DLD1 (cell line): Measurements from ENCODE around the gene TAF3.

Source experiments
- in situ Hi-C: cut with HindIII; loops from 2 replicates; pipeline ENCODE4 v1.10.0; 2017; ENCODE audit warnings: low sequenced_read_pairs

The TAF3 gene

DNA sequence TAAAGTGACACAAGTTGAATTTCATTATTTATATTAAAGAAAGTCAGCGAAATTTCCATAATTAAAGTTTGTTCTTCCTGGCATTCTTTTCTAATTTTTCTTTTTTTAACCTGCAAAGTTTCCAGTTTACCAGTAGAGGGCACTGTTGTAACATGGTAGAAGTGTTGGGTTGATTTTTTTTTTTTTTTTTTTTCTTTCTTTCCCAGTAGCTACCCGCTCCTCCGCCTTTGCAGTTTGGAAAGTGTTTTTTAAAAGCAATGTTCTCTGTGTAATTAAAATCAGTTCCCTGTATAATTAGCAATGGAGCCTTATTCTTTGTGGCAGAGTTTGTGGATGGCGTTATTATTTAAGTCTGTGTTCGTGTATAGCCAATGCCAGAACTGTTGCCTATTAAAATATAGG, 53.7 kb downstream of the TAF3 start:
- in situ Hi-C loops, result no loop called here

DNA sequence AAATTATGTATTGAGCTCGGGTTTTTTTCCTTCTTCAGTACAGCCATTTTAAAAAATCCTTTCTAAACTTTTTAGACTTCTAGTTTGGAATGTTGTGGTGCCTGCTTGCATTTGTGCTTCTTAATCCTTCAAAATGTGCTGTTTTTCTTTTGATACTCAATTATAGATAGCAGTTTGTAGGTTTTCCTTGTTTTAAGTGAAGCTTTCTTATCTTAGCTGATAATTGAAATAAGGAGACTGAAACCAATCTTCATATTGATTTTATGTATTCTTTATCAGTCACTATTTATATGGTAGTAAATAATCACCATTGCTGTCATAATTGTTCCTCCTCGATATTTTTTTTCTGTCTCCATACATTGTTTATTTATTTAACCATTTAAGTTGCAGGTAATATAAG, 56.6 kb downstream of the TAF3 start:
- in situ Hi-C loops, result loop anchor here (25.0 kb wide), 1 partner anchor 1337 kb away; no protein-coding TSS in a partner anchor

DNA sequence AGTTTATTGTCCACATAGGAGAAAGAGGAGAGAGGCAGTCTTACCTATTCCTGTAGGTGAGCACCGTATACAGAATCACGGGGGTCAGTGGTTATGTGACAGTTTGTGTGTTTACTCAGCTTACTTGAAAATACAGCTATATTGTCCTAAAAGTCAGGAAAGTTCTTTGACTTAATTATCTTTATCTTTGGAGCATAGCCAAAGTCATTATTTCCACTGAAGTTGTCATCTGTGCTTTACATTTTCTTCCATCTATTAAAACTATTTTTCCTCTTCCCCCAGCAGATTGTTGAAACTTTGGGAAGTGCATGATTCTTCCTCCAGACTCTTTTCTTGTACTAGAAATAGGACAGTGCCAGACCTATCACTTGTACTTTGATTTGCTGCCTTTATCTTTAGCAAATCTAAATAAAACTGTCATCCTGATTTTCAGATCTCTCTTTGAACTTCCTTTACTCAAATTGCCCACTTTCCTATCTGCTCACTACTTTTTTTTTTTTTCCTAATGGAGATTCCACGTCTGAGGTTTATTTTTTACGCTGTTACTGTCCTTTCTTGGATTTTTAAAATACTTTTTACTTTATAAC, 58.3 kb downstream of the TAF3 start:
- in situ Hi-C loops, result loop anchor here (25.0 kb wide), 1 partner anchor 1336 kb away; no protein-coding TSS in a partner anchor

DNA sequence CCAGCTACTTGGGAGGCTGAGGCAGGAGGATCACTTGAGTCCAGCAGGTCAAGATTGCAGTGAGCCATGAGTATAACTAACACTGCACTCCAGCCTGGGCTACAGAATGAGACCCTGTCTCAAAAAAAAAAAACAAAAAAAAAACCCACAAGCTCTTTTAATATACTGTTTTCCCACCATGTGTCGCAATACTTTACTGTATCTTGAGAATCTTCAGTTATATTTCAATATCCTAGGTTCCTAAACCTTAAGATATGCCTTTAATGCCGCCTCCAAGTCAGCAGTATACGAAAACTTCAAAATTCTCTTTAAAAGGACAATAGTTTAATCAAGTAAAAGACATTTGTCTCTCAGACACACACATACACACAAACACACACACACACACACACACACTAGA, 62.8 kb downstream of the TAF3 start:
- in situ Hi-C loops, result loop anchor here (25.0 kb wide), 1 partner anchor 1331 kb away; no protein-coding TSS in a partner anchor

DNA sequence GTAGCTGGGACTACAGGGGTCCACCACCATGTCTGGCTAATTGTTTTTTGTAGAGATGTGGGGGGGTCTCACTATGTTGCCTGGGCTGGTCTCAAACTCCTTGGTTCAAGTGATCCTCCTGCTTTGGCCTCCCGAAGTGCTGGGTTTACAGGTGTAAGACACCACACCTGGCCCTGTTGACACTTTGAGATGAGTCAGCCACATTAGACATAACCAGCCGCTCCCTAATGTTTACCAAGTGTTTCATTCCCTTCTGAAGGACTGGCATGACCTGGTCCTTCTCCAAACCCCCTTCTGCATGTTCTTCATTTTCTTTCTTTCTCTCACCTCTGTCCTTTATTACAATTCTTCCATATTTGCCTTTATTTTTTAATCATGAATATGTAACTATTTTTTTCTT, 67.8 kb downstream of the TAF3 start:
- in situ Hi-C loops, result loop anchor here (25.0 kb wide), 1 partner anchor 1326 kb away; no protein-coding TSS in a partner anchor

DNA sequence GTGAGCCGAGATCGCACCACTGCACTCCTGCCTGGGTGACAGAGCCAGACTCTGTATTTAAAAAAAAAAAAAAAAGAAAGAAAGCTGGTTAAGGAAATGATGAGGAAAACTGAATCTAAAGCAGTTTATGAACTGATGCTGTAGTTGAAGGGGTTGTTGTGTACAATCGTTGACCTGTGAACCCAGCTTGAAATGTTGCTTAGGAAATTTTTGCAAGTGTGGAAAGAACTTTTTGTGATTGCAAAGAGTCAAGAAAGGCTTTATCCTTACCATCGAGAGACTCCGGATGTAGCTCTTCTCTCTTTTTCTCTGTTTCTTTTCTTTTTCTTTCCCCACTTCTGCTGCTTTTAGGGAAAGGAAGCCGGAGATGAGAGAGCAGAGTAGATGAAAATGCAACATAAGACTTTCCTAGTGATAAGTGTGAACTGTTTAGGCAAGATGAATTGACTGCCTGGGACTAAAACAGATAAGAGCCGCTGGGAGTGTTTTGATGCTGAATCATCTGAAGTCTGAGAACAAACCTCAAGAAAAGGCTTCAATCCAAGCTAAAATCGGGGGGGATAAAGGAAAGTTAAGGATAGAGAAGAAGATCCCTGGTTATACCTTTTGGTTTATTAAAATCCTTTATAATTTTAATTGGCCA, 69.0 kb downstream of the TAF3 start:
- in situ Hi-C loops, result loop anchor here (25.0 kb wide), 1 partner anchor 1325 kb away; no protein-coding TSS in a partner anchor

DNA sequence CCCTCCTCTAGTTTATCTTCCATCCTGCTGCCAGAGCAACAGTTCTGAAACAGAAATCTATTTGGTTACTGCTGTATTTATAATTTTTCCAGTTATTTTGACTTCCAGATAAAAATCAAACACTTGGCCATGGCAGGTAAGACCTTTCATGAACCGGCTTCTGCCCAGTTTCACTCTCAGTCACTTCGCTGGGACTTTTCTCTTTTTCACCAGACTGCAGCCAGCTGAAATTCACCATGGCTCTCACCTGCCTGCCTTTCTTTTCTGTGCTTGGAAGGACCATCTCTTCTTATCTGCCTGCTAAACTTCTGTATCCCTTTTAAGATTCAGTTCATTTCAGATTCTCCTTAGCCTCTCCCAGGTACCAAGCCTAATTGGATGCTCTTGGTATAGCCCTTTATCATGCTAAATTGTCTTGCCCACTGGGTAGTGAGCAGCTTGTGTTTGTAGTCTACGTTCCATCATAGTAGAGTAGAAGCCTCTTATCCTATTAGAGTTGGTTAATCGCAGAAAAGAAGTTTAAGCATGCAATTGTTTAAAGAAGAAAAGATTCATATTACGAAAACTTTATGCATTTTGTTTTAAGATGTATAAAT, 71.7 kb downstream of the TAF3 start:
- in situ Hi-C loops, result loop anchor here (25.0 kb wide), 1 partner anchor 1322 kb away; no protein-coding TSS in a partner anchor

DNA sequence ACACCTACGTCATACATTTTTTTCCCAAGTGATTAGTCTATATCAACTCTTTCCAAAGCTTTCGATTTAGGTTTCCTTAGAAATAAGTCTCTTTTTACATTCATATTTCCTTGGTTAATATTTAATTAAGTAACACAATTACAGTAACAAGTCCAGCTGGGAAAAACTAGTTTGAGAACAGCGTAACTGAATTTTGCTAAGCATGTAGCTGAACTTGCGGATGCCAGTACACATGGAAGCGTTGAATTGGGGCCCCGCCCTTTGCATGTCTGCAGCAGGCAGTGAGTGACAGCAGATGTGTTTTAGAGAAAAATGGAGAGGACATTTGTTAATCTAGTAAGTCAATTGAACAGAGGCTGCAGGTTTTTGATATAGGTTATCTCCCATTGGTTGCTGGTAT, 72.5 kb downstream of the TAF3 start:
- in situ Hi-C loops, result loop anchor here (25.0 kb wide), 1 partner anchor 1322 kb away; no protein-coding TSS in a partner anchor

DNA sequence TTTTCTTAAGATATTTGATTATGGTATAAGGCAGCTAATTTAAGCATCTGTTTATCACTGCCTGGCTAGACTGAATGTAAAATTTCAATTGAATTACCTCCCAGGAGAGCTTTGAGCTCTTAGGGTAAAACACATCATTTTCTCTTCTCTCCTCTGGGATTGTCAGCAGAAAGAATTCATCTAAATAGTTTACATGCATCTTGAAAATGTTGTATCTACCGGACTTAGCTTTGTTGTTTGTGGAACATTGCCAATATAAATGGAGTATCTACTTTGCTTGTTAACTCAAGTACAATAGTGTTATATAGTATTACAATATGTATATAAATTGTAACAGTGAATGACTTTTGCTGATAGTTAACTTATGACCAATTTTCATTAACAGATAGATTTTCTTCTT, 73.3 kb downstream of the TAF3 start:
- in situ Hi-C loops, result loop anchor here (25.0 kb wide), 1 partner anchor 1321 kb away; no protein-coding TSS in a partner anchor

DNA sequence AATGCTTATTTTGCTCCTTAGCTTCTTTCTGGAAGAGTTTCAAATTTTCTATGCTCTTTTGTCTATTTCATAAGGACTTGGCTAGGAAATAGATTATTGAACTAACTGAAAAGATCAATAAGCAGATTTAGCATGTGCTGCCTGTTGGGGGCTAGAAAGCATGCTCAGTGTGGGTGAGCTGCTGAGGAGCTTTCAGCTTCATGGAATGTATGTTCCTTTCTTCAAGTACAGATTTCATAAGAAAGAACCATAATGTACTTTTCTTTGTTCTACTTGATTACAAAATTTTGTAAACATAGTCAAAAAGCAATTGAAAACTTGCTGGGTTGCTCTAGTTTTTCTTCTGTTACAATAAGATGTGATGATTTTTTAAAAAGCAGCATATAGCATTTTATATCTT, 73.8 kb downstream of the TAF3 start:
- in situ Hi-C loops, result loop anchor here (25.0 kb wide), 1 partner anchor 1320 kb away; no protein-coding TSS in a partner anchor

DNA sequence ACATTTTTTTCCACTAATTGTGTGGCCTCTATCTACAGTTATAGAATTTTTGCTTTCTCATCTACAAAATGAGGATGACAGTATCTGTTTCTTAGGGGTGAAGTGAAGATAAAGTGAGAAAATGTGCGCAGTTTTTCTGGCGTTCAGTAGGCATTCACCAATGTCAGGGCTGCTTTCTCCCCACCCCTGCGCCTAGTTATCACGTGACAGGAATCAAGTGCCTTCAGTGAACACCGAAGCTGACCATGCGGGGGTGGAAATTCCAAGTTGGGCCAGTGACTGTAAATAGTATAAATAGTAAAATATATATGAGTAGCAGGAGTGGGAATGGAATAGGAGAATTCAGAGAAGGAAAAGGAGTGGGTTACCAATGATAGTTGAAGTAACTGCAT, 77.4 kb downstream of the TAF3 start:
- in situ Hi-C loops, result loop anchor here (25.0 kb wide), 1 partner anchor 1317 kb away; no protein-coding TSS in a partner anchor

DNA sequence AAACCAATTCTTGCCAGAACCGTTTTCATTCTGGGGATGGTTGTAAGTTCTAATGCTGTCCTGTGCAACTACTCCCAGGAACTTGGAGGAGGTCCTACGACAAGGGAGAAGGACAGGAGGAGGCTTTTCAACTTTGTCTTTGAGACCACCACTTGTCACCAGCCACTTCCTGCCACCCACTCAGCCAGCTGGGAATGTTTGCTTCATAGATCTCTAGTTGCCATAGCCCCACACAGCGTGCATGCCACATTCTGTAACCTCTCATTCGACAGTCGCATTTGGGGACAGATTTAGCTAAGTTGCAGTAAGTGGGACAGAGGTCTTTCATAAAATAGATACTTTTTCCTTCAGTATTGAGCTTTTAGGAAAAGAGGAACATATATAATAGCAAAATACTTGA, 78.0 kb downstream of the TAF3 start:
- in situ Hi-C loops, result loop anchor here (25.0 kb wide), 1 partner anchor 1316 kb away; no protein-coding TSS in a partner anchor

DNA sequence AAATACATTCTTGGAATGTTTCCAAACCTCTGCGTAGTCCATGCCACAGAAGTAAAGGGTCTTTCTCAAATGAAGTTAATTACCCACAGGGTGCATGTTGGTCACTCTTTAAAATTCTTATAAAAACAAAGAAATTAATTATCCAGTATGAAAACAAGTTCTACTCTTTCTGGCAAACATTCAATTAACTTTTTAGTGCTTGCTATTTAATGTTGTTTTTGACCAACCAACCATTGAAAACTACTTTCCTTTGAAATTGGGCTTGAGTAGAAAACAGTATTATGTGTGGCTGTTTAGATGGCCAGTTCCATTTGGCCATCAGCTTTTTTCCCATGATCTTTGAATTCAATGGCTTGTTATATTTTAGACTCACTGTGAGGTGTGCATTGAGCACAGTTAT, 83.0 kb downstream of the TAF3 start:
- in situ Hi-C loops, result no loop called here

DNA sequence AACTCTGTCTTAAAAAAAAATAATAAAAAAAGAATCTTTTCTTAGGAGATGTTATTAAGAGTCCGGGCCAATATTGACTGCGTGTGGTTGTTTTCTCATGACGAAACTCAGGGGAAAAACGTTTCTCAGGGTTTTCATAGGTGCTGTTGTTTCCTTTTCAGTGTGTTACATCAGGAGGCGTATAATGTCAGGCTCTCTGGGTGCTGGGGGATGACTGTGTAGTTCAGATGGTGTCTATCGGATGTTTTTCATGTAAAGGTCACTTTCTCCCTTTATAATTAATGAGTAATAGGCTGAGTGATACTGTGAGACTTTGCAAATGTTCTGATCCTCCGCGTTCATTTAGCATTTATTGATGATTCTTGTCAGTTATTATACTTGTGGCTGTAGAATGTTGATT, 84.1 kb downstream of the TAF3 start:
- in situ Hi-C loops, result no loop called here

DNA sequence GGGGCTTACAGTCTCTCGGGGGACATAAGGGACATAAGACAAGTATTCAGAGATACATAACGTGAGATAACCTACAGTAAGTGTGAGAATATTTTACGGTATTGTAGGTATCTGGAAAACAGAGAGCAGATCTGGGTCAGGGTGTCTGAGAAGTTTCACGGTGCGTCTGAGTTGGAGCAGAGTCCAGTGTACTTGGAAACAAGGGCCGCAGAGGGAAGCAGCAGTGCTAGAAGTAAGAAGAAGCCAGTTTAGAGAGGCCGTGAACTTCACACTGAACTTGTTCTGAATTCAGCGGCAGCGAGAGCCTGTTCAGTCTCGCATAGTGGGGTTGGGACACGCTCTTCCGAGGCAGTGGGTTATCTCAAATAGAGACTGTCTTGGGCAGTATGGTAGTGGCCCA, 85.5 kb downstream of the TAF3 start:
- in situ Hi-C loops, result no loop called here

DNA sequence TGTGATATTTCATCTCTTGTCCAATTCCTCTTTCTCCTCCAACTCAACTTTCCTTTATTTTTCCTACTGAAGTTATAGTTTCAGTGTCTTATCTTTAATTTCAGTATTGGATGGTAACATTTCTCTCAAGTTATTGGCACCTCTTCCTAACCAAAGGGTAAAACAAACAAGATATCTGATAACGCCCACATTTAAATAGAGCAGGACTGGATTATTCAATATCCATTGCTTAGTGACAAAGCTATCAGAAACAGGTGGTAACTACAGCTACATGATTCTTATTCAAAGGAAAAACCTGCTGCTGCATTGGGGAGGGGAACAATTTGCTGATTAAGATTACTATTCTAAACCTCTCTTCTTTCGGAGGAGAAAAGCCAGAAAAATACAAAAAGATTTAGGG, 87.8 kb downstream of the TAF3 start:
- in situ Hi-C loops, result no loop called here

DNA sequence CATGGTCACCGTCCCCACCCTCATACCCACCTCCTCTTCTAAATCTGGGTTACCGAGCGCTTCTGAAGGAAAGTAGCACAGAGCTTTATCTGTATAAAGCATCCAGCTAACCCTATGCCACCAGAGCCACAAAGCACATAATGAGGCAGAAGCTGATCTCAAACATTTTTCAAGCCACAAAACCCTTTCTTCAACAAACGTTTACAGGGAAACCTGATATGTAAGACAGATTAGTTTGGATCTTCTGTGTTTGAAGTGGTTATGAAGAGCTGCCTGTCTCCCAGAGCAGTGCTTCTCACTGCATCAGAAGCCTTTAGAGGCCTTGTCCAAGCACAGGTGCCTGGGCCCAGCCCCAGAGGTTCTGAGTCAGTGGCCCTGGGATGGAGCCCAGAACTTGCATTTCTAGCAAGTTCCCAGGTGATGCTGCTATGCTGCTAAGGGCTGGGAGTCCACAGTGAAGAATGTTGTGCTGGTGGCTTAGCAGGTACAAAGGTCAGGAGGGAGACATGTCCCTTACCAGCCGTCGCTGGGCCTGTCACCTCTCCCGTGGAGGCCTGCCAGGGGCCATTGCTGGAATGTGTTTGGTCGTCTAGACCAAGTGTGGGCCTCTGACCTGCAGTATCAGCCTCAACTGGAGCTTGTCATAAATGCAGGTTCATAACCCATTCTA, 90.4 kb downstream of the TAF3 start:
- in situ Hi-C loops, result no loop called here

DNA sequence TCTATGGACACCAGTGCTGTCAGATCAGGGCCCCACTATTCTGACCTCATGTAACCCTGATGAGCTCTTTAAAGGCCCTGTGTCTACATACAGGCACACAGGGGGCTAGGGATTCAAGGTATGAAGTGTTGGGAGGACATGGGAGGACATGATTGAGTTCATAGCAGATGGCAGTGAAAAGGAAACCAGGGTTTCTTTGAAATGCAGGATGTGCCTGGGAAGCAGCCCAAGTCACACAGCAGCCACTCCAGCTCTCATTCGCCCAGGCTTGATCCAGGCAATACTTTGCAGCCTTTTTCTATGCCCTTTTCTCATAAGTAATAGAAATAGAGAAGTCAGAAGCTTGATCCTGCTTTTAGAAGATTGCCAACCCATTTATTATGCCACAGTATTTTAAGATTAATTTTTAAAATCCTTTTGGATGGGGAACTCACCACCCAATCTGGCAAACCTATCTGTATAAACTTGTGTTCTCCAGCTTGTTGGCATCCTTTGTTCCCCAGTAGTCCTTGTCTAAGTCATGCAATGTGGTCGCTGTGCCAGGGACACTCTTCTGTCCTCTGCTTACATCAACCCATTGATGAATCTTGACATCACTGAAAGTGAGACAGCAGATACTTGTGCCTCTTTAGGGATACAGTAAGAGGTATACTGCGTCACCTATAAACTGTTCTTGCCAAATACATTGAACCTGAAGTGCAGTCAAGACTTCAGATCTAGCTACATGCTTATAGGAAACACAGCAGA, 95.0 kb downstream of the TAF3 start:
- in situ Hi-C loops, result no loop called here

DNA sequence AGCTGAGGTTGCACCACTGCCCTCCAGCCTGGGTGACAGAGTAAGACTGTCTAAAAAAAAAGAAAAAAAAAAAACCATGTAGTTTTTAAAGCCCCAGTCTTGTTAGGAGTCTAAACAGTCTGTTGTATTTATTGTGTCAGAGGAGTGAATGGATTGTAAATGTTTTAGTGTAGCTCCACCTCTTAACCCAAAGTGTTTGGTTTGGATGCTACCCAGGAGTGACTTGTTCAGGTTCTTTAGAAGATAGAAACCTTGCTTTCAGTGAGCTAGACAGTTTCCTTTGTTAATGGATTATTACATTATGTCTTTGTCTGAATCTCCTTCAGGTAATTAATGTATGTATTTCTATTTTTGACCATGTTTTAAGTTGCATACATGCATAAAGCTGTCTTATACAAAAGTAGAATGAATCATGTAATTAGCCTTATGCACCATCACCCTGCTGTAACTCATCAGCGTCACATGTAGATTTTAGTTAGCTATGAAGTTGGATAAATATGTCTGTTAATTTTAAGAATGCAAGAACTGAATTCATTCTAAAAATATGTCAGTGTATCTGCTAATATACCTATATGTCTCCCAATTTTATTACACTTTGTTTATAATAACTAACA, 97.7 kb downstream of the TAF3 start:
- in situ Hi-C loops, result no loop called here

DNA sequence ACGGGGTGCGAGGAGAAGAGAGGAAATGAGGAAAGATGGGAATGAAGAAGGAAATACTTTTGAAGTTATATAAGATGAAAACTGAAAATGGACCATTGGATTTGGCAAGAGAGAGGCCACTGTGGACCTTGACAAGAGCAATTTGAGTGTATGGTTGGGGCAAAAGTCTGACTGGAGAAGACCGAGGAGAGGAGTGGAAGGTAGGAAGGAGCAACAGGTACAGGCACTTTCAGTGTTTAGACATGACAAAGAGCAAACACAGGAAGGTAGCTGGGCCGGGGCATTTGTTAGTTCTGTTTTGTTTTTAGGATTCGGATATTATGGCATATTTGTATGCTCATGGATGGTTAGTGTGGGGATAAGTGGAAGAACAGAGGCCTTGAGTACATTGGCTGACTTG, 99.4 kb downstream of the TAF3 start:
- in situ Hi-C loops, result no loop called here
